ENCODE results near the gene ADCY1.

DNA sequence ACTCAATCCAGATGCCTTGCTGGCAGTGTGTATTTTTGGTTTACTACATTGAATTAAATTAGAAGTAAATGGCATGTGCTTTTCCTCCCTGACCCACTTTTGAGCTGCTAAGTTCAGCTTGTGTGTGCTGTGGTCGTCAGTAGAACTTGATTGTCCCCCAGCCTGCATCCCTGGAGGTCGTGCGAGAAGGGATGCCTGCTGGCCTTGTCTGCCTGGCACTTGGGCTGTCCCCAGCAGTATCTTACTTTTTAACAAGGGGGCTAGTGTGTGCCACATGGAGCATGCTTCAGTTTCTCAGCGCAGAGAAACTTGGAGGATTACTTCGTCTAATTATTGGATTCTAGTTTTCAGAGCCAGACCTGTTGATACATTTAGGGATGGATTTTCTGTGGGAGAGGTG lies 80.2 kb downstream of the ADCY1 start:
- TF ChIP-seq, protein P1, sequence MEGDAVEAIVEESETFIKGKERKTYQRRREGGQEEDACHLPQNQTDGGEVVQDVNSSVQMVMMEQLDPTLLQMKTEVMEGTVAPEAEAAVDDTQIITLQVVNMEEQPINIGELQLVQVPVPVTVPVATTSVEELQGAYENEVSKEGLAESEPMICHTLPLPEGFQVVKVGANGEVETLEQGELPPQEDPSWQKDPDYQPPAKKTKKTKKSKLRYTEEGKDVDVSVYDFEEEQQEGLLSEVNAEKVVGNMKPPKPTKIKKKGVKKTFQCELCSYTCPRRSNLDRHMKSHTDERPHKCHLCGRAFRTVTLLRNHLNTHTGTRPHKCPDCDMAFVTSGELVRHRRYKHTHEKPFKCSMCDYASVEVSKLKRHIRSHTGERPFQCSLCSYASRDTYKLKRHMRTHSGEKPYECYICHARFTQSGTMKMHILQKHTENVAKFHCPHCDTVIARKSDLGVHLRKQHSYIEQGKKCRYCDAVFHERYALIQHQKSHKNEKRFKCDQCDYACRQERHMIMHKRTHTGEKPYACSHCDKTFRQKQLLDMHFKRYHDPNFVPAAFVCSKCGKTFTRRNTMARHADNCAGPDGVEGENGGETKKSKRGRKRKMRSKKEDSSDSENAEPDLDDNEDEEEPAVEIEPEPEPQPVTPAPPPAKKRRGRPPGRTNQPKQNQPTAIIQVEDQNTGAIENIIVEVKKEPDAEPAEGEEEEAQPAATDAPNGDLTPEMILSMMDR (IDR thresholded peaks at IDR 0.05), result no peak
- TF ChIP-seq POLR2A (IDR thresholded peaks at IDR 0.05), result no peak

Measured in uterus (tissue), 2 donors.